Measurements from ENCODE around the gene MXI1. TPM values are rescaled to one million over a fixed set of nuclear protein-coding genes. Genes with fewer than 3 reads are reported as not detected.
A peak's percentile ranks its signal among the peaks of the same experiment; 100 is the strongest.

MXI1 gene
- total RNA-seq, 1 experiment from 2014 or later: 16.6 TPM

DNA sequence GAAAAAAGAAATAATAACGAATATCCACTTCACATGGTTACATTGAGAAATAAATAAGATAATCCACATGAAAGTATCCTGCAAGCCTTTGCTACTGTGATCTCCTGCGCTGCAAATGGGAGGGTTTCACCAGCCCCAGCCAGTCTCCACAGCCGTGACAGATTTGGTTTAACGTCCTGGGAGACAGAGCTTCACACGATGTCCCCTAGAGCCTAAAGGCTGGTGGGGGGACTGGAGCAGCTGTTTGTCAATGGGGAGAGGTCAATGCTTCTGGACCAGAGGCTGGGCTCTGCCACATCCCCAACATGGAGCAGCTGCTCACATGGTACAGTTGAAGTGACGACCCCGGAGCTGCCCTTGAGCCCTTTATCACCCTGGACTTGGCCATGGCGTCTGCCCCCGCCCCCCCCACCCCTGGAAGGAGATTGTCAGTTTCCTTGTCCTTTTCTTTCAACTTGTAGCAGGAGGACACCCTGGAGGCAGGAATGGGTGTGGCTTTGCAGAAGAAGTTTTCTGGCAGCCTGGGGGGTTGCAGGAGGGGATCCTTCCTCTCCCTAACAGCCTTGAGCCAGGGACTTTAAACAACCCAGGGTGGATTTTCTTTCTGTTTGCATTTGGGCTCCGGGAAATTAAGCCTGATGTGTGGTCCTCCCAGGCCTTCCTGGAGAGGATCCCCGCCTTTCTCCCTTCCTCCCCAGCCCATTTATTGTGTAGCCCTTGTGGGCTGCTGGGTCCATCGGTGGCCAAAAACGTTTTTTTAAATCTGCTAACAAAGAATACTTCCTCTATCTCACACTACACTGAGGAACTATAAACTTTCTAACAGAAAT, 37.0 kb upstream of the MXI1 start:
- ATAC-seq (peak; percentile 6), DNase-seq (ENCODE audit: low spot score) (no peak)
- CTCF ChIA-PET: interaction anchor here (0.8 to 1.5 kb wide), 4 partner anchors 9 to 41 kb away, joined by 3 to 4 read pairs (median 3); no protein-coding TSS in a partner anchor
- POLR2A ChIA-PET: interaction anchor here (1.0 kb wide), 1 partner anchor 41 kb away, joined by 3 read pairs; no protein-coding TSS in a partner anchor
- peaks cover 47% of the 10 kb centered on the region for H3K4me1 Mint-ChIP-seq
- TF ChIP-seq, protein P1, sequence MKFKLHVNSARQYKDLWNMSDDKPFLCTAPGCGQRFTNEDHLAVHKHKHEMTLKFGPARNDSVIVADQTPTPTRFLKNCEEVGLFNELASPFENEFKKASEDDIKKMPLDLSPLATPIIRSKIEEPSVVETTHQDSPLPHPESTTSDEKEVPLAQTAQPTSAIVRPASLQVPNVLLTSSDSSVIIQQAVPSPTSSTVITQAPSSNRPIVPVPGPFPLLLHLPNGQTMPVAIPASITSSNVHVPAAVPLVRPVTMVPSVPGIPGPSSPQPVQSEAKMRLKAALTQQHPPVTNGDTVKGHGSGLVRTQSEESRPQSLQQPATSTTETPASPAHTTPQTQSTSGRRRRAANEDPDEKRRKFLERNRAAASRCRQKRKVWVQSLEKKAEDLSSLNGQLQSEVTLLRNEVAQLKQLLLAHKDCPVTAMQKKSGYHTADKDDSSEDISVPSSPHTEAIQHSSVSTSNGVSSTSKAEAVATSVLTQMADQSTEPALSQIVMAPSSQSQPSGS (CRISPR knock-in tag; IDR thresholded peaks at IDR 0.05; ENCODE audit: borderline replicate concordance, low read depth): no peak
- TF ChIP-seq NR2C2 (CRISPR knock-in tag; IDR thresholded peaks at IDR 0.05) (no peak), ATF1 (CRISPR knock-in tag; IDR thresholded peaks at IDR 0.05) (no peak), SMAD3 (CRISPR knock-in tag; IDR thresholded peaks at IDR 0.05; ENCODE audit: borderline replicate concordance) (no peak), NFYB (CRISPR knock-in tag; conservative IDR thresholded peaks at IDR 0.05; ENCODE audit: low read depth) (no peak), ZNF416 (CRISPR knock-in tag; IDR thresholded peaks at IDR 0.05) (no peak)
- TF ChIP-seq, protein P2, sequence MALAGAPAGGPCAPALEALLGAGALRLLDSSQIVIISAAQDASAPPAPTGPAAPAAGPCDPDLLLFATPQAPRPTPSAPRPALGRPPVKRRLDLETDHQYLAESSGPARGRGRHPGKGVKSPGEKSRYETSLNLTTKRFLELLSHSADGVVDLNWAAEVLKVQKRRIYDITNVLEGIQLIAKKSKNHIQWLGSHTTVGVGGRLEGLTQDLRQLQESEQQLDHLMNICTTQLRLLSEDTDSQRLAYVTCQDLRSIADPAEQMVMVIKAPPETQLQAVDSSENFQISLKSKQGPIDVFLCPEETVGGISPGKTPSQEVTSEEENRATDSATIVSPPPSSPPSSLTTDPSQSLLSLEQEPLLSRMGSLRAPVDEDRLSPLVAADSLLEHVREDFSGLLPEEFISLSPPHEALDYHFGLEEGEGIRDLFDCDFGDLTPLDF (CRISPR knock-in tag; IDR thresholded peaks at IDR 0.05): no peak
- peaks cover 100% of the 10 kb centered on the region for H3K27me3 Mint-ChIP-seq (ENCODE audit: low read depth)
- no peak overlapping the region for H3K27ac Mint-ChIP-seq
- no peaks in the 10 kb centered on the region; the same call in 1 of the 2 replicates for H3K36me3 Mint-ChIP-seq
- no peaks in the 10 kb centered on the region for H3K9me3 Mint-ChIP-seq
- no peak overlapping the region for H3K4me3 Mint-ChIP-seq

DNA sequence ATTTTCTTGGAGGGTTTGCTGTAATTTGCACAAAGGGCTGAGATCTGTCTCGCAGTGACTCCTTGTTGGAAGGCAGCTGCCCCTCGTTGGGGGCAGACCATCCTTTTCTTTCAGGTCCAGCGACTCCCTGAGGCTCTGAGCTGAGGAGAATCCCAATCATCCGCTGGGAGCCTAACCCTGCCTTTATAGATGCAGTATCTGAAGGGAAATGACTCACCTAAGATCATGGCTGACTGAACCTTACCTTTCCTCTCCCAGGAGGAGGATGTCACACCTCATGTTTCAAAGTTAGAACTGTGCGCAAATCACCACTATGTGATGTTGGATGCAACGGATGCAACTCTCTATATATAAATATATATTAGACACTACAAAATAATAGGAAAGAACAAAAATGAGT, 36.4 kb upstream of the MXI1 start:
- Mint-ChIP-seq H3K27ac (no peak overlapping the region), H3K27me3 (ENCODE audit: low read depth) (peaks cover 100% of the 10 kb centered on the region), H3K4me3 (no peak overlapping the region), H3K4me1 (peaks cover 54% of the 10 kb centered on the region), H3K36me3 (no peaks in the 10 kb centered on the region; the same call in 1 of the 2 replicates), H3K9me3 (no peaks in the 10 kb centered on the region)
- ATAC-seq (no peak), DNase-seq (ENCODE audit: low spot score) (no peak)
- ChIA-PET POLR2A (no interaction called here), CTCF (interaction anchor here (1.0 to 1.5 kb wide), 2 partner anchors 35 to 40 kb away, joined by 3 read pairs; no protein-coding TSS in a partner anchor)
- TF ChIP-seq NR1H2 (CRISPR knock-in tag; IDR thresholded peaks at IDR 0.05) (no peak), CREM (CRISPR knock-in tag; IDR thresholded peaks at IDR 0.05) (no peak), GABPB1 (CRISPR knock-in tag; IDR thresholded peaks at IDR 0.05) (no peak), GRHL2 (CRISPR knock-in tag; IDR thresholded peaks at IDR 0.05; ENCODE audit: insufficient replicate concordance, severe bottlenecking) (no peak), ZNF671 (CRISPR knock-in tag; IDR thresholded peaks at IDR 0.05) (no peak)
- TF ChIP-seq, protein P3, sequence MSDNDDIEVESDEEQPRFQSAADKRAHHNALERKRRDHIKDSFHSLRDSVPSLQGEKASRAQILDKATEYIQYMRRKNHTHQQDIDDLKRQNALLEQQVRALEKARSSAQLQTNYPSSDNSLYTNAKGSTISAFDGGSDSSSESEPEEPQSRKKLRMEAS (CRISPR knock-in tag; IDR thresholded peaks at IDR 0.05): no peak
- TF ChIP-seq, protein P4, sequence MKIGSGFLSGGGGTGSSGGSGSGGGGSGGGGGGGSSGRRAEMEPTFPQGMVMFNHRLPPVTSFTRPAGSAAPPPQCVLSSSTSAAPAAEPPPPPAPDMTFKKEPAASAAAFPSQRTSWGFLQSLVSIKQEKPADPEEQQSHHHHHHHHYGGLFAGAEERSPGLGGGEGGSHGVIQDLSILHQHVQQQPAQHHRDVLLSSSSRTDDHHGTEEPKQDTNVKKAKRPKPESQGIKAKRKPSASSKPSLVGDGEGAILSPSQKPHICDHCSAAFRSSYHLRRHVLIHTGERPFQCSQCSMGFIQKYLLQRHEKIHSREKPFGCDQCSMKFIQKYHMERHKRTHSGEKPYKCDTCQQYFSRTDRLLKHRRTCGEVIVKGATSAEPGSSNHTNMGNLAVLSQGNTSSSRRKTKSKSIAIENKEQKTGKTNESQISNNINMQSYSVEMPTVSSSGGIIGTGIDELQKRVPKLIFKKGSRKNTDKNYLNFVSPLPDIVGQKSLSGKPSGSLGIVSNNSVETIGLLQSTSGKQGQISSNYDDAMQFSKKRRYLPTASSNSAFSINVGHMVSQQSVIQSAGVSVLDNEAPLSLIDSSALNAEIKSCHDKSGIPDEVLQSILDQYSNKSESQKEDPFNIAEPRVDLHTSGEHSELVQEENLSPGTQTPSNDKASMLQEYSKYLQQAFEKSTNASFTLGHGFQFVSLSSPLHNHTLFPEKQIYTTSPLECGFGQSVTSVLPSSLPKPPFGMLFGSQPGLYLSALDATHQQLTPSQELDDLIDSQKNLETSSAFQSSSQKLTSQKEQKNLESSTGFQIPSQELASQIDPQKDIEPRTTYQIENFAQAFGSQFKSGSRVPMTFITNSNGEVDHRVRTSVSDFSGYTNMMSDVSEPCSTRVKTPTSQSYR (CRISPR knock-in tag; IDR thresholded peaks at IDR 0.05): no peak
- TF ChIP-seq, protein P5, sequence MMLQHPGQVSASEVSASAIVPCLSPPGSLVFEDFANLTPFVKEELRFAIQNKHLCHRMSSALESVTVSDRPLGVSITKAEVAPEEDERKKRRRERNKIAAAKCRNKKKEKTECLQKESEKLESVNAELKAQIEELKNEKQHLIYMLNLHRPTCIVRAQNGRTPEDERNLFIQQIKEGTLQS (CRISPR knock-in tag; conservative IDR thresholded peaks at IDR 0.05): no peak
- TF ChIP-seq, protein P6, sequence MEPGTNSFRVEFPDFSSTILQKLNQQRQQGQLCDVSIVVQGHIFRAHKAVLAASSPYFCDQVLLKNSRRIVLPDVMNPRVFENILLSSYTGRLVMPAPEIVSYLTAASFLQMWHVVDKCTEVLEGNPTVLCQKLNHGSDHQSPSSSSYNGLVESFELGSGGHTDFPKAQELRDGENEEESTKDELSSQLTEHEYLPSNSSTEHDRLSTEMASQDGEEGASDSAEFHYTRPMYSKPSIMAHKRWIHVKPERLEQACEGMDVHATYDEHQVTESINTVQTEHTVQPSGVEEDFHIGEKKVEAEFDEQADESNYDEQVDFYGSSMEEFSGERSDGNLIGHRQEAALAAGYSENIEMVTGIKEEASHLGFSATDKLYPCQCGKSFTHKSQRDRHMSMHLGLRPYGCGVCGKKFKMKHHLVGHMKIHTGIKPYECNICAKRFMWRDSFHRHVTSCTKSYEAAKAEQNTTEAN (CRISPR knock-in tag; IDR thresholded peaks at IDR 0.05): no peak

Measured in WTC11 (cell line).